Measurements from ENCODE around the gene CCNT1. TPM values are rescaled to one million over a fixed set of nuclear protein-coding genes. Genes with fewer than 3 reads are reported as not detected.
A peak's percentile ranks its signal among the peaks of the same experiment; 100 is the strongest.

The CCNT1 gene
- total and polyA plus RNA-seq, 2 experiments from 2014 or later: 12.8 to 33.6 TPM

- ATAC-seq (peak; percentile 54; the same call in 2 of the 3 replicates), DNase-seq (ENCODE audit: low spot score) (no peak)
- Histone ChIP-seq H3K27me3 (ENCODE audit: insufficient read depth) (no peaks in the 10 kb centered on the region), H3K4me3 (peak overlapping the region; percentile 78), H3K79me2 (replicated peaks; ENCODE audit: insufficient read depth) (peaks cover 51% of the 10 kb centered on the region), H4K20me1 (replicated peaks; ENCODE audit: insufficient read depth) (peaks cover 16% of the 10 kb centered on the region; the same call in 1 of the 2 replicates), H3F3A (replicated peaks; ENCODE audit: low read depth) (0 out of 2 replicates have a peak, but pooled peaks cover 5% of the 10 kb centered on the region), H3K9me2 (ENCODE audit: insufficient read depth) (no peaks in the 10 kb centered on the region), H3K27ac (ENCODE audit: low read depth) (peak overlapping the region; percentile 96), H3K4me2 (peak overlapping the region; percentile 91), H3K4me1 (ENCODE audit: insufficient read depth) (no peaks in the 10 kb centered on the region; the same call in 1 of the 2 replicates), H2AFZ (0 out of 2 replicates have a peak overlapping the region, but pooled peaks have one; percentile 2), H3K36me3 (ENCODE audit: insufficient read depth) (peaks cover 15% of the 10 kb centered on the region; the same call in 1 of the 2 replicates)
- H3K9me3 Mint-ChIP-seq: peaks cover 21% of the 10 kb centered on the region
- H3K36me3 Mint-ChIP-seq (ENCODE audit: low read depth): peaks cover 62% of the 10 kb centered on the region
- H3K4me1 Mint-ChIP-seq: peaks cover 12% of the 10 kb centered on the region
- H3K27ac Mint-ChIP-seq: peak overlapping the region; percentile 99
- peaks cover 14% of the 10 kb centered on the region for H3K27me3 Mint-ChIP-seq (ENCODE audit: insufficient read depth, low read depth, poor library complexity)
- peak overlapping the region; percentile 97 for H3K4me3 Mint-ChIP-seq
- TF ChIP-seq, protein P1, sequence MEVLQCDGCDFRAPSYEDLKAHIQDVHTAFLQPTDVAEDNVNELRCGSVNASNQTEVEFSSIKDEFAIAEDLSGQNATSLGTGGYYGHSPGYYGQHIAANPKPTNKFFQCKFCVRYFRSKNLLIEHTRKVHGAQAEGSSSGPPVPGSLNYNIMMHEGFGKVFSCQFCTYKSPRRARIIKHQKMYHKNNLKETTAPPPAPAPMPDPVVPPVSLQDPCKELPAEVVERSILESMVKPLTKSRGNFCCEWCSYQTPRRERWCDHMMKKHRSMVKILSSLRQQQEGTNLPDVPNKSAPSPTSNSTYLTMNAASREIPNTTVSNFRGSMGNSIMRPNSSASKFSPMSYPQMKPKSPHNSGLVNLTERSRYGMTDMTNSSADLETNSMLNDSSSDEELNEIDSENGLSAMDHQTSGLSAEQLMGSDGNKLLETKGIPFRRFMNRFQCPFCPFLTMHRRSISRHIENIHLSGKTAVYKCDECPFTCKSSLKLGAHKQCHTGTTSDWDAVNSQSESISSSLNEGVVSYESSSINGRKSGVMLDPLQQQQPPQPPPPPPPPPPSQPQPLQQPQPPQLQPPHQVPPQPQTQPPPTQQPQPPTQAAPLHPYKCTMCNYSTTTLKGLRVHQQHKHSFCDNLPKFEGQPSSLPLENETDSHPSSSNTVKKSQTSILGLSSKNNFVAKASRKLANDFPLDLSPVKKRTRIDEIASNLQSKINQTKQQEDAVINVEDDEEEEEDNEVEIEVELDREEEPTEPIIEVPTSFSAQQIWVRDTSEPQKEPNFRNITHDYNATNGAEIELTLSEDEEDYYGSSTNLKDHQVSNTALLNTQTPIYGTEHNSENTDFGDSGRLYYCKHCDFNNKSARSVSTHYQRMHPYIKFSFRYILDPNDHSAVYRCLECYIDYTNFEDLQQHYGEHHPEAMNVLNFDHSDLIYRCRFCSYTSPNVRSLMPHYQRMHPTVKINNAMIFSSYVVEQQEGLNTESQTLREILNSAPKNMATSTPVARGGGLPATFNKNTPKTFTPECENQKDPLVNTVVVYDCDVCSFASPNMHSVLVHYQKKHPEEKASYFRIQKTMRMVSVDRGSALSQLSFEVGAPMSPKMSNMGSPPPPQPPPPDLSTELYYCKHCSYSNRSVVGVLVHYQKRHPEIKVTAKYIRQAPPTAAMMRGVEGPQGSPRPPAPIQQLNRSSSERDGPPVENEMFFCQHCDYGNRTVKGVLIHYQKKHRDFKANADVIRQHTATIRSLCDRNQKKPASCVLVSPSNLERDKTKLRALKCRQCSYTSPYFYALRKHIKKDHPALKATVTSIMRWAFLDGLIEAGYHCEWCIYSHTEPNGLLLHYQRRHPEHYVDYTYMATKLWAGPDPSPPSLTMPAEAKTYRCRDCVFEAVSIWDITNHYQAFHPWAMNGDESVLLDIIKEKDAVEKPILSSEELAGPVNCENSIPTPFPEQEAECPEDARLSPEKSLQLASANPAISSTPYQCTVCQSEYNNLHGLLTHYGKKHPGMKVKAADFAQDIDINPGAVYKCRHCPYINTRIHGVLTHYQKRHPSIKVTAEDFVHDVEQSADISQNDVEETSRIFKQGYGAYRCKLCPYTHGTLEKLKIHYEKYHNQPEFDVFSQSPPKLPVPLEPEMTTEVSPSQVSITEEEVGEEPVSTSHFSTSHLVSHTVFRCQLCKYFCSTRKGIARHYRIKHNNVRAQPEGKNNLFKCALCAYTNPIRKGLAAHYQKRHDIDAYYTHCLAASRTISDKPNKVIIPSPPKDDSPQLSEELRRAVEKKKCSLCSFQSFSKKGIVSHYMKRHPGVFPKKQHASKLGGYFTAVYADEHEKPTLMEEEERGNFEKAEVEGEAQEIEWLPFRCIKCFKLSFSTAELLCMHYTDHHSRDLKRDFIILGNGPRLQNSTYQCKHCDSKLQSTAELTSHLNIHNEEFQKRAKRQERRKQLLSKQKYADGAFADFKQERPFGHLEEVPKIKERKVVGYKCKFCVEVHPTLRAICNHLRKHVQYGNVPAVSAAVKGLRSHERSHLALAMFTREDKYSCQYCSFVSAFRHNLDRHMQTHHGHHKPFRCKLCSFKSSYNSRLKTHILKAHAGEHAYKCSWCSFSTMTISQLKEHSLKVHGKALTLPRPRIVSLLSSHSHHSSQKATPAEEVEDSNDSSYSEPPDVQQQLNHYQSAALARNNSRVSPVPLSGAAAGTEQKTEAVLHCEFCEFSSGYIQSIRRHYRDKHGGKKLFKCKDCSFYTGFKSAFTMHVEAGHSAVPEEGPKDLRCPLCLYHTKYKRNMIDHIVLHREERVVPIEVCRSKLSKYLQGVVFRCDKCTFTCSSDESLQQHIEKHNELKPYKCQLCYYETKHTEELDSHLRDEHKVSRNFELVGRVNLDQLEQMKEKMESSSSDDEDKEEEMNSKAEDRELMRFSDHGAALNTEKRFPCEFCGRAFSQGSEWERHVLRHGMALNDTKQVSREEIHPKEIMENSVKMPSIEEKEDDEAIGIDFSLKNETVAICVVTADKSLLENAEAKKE (CRISPR knock-in tag; IDR thresholded peaks at IDR 0.05): no peak
- TF ChIP-seq CTCF (conservative IDR thresholded peaks at IDR 0.05; ENCODE audit: low read depth in 2 of 2) (no peak), EZH2 (IDR thresholded peaks at IDR 0.05; ENCODE audit: low read depth, unreplicated experiment) (no peak), ETS1 (IDR thresholded peaks at IDR 0.05) (no peak), JUNB (IDR thresholded peaks at IDR 0.05; ENCODE audit: unreplicated experiment) (no peak), NANOG (IDR thresholded peaks at IDR 0.05; ENCODE audit: borderline replicate concordance) (no peak), ZNF331 (CRISPR knock-in tag; IDR thresholded peaks at IDR 0.05; ENCODE audit: low read depth) (no peak), ZNF114 (CRISPR knock-in tag; IDR thresholded peaks at IDR 0.05) (no peak), REST (IDR thresholded peaks at IDR 0.05; ENCODE audit: unreplicated experiment) (no peak), EZH2phosphoT487 (IDR thresholded peaks at IDR 0.05; ENCODE audit: unreplicated experiment) (no peak), STAT1 (IDR thresholded peaks at IDR 0.05; ENCODE audit: unreplicated experiment) (no peak)
These were observed 377 bp downstream of the CCNT1 start for GRCh38 chr12:48716168-48716492.

Data from GM23338 (cell line).